ENCODE measurements around the gene SLC6A1.

DNA sequence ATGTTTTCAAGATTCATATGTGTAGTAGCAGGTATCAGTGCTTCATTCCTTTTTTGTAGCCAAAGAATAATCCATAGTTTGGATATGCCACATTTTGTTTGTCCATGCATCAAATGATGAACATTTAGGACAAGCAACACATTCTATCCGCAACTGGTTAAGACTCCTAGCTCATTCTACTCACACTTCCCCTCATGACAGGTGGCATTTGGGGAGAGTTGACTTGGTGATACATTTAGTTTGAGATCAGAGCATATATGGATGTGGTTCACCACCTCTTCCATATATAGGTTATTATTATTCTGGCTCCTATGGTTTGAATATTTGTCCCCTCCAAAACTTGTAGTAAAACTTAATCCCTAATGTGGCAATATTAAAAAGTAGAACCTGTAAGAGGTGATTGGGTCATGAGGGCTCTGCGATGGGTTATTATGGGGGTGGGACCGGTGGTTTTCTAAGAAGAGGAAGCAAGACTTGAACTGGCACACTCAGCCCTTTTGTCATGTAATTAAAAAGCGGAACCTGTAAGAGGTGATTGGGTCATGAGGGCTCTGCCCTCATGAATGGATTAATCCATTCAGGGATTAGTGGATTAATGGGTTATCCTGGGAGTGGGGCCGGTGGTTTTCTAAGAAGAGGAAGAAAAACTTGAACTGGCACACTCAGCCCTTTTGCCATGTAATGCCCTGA lies 86.4 kb downstream of the SLC6A1 start:
- TF ChIP-seq, protein P1, sequence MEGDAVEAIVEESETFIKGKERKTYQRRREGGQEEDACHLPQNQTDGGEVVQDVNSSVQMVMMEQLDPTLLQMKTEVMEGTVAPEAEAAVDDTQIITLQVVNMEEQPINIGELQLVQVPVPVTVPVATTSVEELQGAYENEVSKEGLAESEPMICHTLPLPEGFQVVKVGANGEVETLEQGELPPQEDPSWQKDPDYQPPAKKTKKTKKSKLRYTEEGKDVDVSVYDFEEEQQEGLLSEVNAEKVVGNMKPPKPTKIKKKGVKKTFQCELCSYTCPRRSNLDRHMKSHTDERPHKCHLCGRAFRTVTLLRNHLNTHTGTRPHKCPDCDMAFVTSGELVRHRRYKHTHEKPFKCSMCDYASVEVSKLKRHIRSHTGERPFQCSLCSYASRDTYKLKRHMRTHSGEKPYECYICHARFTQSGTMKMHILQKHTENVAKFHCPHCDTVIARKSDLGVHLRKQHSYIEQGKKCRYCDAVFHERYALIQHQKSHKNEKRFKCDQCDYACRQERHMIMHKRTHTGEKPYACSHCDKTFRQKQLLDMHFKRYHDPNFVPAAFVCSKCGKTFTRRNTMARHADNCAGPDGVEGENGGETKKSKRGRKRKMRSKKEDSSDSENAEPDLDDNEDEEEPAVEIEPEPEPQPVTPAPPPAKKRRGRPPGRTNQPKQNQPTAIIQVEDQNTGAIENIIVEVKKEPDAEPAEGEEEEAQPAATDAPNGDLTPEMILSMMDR (conservative IDR thresholded peaks at IDR 0.05; ENCODE audit: low read length) = no peak
- no peak for TF ChIP-seq EZH2phosphoT487 (IDR thresholded peaks at IDR 0.05; ENCODE audit: borderline replicate concordance, low read depth, low read length)
